ENCODE results near the gene CCDC27.

- TF ChIP-seq CTCF (IDR thresholded peaks at IDR 0.05; ENCODE audit: control extremely low read depth in 1 of 3, insufficient read depth in 1 of 3, low read depth in 1 of 3, low read length in 3 of 3), result no peak
- TF ChIP-seq RNF2 (IDR thresholded peaks at IDR 0.05; ENCODE audit: borderline replicate concordance, low read depth, low read length, missing control alignments, poor library complexity, severe bottlenecking), result no peak
- TF ChIP-seq EP300 (IDR thresholded peaks at IDR 0.05; ENCODE audit: borderline replicate concordance in 1 of 2, low read depth in 2 of 2, low read length in 2 of 2), result no peak
- TF ChIP-seq BRCA1 (IDR thresholded peaks at IDR 0.05; ENCODE audit: low read depth, low read length), result no peak
- TF ChIP-seq POLR2AphosphoS5 (IDR thresholded peaks at IDR 0.05; ENCODE audit: low read depth, low read length), result no peak
- TF ChIP-seq EZH2 (IDR thresholded peaks at IDR 0.05; ENCODE audit: low read depth, low read length, severe bottlenecking), result no peak
- TF ChIP-seq SIX5 (IDR thresholded peaks at IDR 0.05; ENCODE audit: low read depth, low read length), result no peak
- TF ChIP-seq TEAD4 (IDR thresholded peaks at IDR 0.05; ENCODE audit: low read depth, low read length), result no peak
- TF ChIP-seq POLR2A (IDR thresholded peaks at IDR 0.05; ENCODE audit: control extremely low read depth in 1 of 2, low read depth in 2 of 2, low read length in 2 of 2), result no peak
These were observed 11.3 kb downstream of the CCDC27 start for GRCh38 chr1:3763351-3764125.

Data from H1 (cell line).